KMS-11 (cell line): Measurements from ENCODE around the gene EFCAB6.

Source experiments
- H2AFZ ChIP-seq: fragments of 200-600 bp; sonication (generic); 2 replicates; pipeline ENCODE4 v1.6.1; 2016; ENCODE audit warnings: antibody characterized with exemption, mixed run types, low read depth
- H3K27ac ChIP-seq: fragments of 200-600 bp; sonication (generic); 2 replicates; pipeline ENCODE4 v1.6.1; 2016; ENCODE audit warnings: mild to moderate bottlenecking, mixed run types
- H3K27me3 ChIP-seq: fragments of 200-600 bp; sonication (generic); 2 replicates; pipeline ENCODE4 v1.6.1; 2017; ENCODE audit warnings: mild to moderate bottlenecking, low read depth, mixed run types, moderate library complexity; ENCODE audit not compliant: insufficient read depth
- H3K36me3 ChIP-seq: fragments of 200-600 bp; sonication (generic); 2 replicates; pipeline ENCODE4 v1.6.1; 2017; ENCODE audit warnings: mild to moderate bottlenecking, mixed run types; ENCODE audit not compliant: insufficient read depth
- H3K4me1 ChIP-seq: fragments of 200-600 bp; sonication (generic); 2 replicates; pipeline ENCODE4 v1.6.1; 2016; ENCODE audit warnings: mild to moderate bottlenecking, low read depth, mixed run types; ENCODE audit not compliant: poor library complexity, severe bottlenecking
- H3K4me2 ChIP-seq: fragments of 200-600 bp; sonication (generic); 2 replicates; pipeline ENCODE4 v1.7.0; 2016; ENCODE audit warnings: mild to moderate bottlenecking, mixed run types
- H3K4me3 ChIP-seq: fragments of 200-600 bp; sonication (generic); IDR thresholded peaks from 2 replicates; pipeline ENCODE4 v1.6.1; 2017; ENCODE audit warnings: low read depth, low read length, mixed read lengths; ENCODE audit not compliant: insufficient read depth
- H3K79me2 ChIP-seq: fragments of 200-600 bp; sonication (generic); 2 replicates; pipeline ENCODE4 v1.6.1; 2016; ENCODE audit warnings: low read depth, mixed run types; ENCODE audit not compliant: insufficient read depth
- H3K9ac ChIP-seq: fragments of 200-600 bp; sonication (generic); 2 replicates; pipeline ENCODE4 v1.6.1; 2016; ENCODE audit warnings: mild to moderate bottlenecking, mixed run types
- H4K20me1 ChIP-seq: fragments of 200-600 bp; sonication (generic); 2 replicates; pipeline ENCODE4 v1.6.1; 2016; ENCODE audit warnings: mild to moderate bottlenecking, mixed run types; ENCODE audit not compliant: insufficient read depth
- CTCF ChIP-seq: fragments of 200-600 bp; sonication (generic); conservative IDR thresholded peaks from 2 replicates; pipeline ENCODE4 v1.6.1; 2017; ENCODE audit warnings: low read depth, mild to moderate bottlenecking, antibody characterized with exemption, low read length, moderate library complexity, mixed read lengths

The EFCAB6 gene

GRCh38 chr22:43777286-43777685 lies 34.8 kb downstream of the EFCAB6 start:
- Histone ChIP-seq H4K20me1 (no peaks in the 10 kb centered on the region), H3K27me3 (no peaks in the 10 kb centered on the region), H3K4me2 (no peak overlapping the region), H3K79me2 (no peaks in the 10 kb centered on the region), H3K27ac (no peak overlapping the region), H2AFZ (no peak overlapping the region), H3K4me1 (no peaks in the 10 kb centered on the region), H3K9ac (no peak overlapping the region), H3K4me3 (no peak overlapping the region), H3K36me3 (no peaks in the 10 kb centered on the region)
- no peak for TF ChIP-seq CTCF

GRCh38 chr22:43776081-43776670 lies 35.9 kb downstream of the EFCAB6 start:
- no peak overlapping the region for H3K4me2 ChIP-seq

GRCh38 chr22:43774318-43774915 lies 37.7 kb downstream of the EFCAB6 start:
- H3K79me2 ChIP-seq = no peaks in the 10 kb centered on the region
- H3K9ac ChIP-seq = no peak overlapping the region
- H3K36me3 ChIP-seq = no peaks in the 10 kb centered on the region
- no peaks in the 10 kb centered on the region for H3K27me3 ChIP-seq
- no peak for TF ChIP-seq CTCF
- no peaks in the 10 kb centered on the region for H4K20me1 ChIP-seq
- H2AFZ ChIP-seq = no peak overlapping the region
- no peak overlapping the region for H3K27ac ChIP-seq
- H3K4me1 ChIP-seq = no peaks in the 10 kb centered on the region
- no peak overlapping the region for H3K4me2 ChIP-seq
- H3K4me3 ChIP-seq = no peak overlapping the region

More at GRCh38 chr22:43776081-43776670, 35.9 kb downstream of the EFCAB6 start:
- Histone ChIP-seq H3K27me3 (no peaks in the 10 kb centered on the region), H3K4me3 (no peak overlapping the region), H3K27ac (no peak overlapping the region), H2AFZ (no peak overlapping the region), H3K9ac (no peak overlapping the region), H3K79me2 (no peaks in the 10 kb centered on the region), H4K20me1 (no peaks in the 10 kb centered on the region), H3K4me1 (no peaks in the 10 kb centered on the region), H3K36me3 (no peaks in the 10 kb centered on the region)
- TF ChIP-seq CTCF = no peak

GRCh38 chr22:43772831-43773230 lies 39.3 kb downstream of the EFCAB6 start:
- no peaks in the 10 kb centered on the region for H3K27me3 ChIP-seq
- H3K4me3 ChIP-seq = no peak overlapping the region
- no peaks in the 10 kb centered on the region for H3K4me1 ChIP-seq
- H3K79me2 ChIP-seq = no peaks in the 10 kb centered on the region
- no peaks in the 10 kb centered on the region for H4K20me1 ChIP-seq
- H2AFZ ChIP-seq = no peak overlapping the region
- no peak overlapping the region for H3K9ac ChIP-seq
- no peaks in the 10 kb centered on the region for H3K36me3 ChIP-seq
- no peak overlapping the region for H3K4me2 ChIP-seq
- no peak overlapping the region for H3K27ac ChIP-seq
- TF ChIP-seq CTCF = no peak
